Raji (cell line): Measurements from ENCODE around the gene ADGRG6.

Experiments
- POLR2A ChIP-seq: IDR thresholded peaks from 2 replicates; pipeline ENCODE4 v1.6.1; 2011; ENCODE audit warnings: low read depth, low read length, control low read depth; ENCODE audit not compliant: insufficient read depth

The ADGRG6 gene

DNA sequence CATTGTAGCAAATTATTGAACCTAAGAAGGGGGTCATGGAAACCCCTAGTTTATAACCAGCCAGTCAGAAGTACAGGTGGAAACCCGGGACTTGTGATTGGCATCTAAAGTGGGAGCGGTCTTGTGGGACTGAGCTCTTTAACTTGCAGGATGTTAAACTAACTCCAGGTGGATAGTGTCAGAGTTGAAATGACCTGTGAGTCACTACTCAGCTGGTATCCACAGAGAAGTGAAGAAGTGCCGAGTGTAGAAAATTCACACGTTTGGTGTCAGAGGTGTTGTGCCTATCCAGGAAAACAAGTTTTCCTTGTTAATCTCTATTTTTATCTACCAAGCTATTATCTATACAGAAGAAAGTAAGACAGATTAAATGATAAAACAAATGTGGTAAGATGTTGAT lies 179.7 kb downstream of the ADGRG6 start:
- no peak for TF ChIP-seq POLR2A

- TF ChIP-seq POLR2A: no peak
Observed at GRCh38 chr6:142482249-142482648, 180.4 kb downstream of the ADGRG6 start.

DNA sequence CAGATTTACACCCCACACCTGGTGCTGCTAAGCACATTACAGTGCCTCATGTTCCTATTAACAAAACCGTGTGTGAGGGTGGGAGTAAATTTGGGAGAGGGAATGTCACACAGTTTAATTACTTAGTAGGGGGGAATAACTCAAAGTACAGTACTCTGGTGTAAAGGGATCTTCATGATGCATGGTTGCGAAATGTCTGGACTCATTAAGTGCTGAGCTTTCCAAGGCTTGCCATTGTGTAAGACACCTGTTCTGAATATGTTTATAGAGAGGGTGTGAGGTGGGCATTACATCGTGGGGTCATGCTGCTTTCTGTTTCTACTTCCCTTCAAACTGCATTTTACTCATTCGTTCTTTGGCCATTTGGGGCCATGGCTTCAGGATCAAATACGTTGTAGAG lies 181.2 kb downstream of the ADGRG6 start:
- TF ChIP-seq POLR2A: no peak

- no peak for TF ChIP-seq POLR2A
Observed at GRCh38 chr6:142485256-142485655, 183.4 kb downstream of the ADGRG6 start.

DNA sequence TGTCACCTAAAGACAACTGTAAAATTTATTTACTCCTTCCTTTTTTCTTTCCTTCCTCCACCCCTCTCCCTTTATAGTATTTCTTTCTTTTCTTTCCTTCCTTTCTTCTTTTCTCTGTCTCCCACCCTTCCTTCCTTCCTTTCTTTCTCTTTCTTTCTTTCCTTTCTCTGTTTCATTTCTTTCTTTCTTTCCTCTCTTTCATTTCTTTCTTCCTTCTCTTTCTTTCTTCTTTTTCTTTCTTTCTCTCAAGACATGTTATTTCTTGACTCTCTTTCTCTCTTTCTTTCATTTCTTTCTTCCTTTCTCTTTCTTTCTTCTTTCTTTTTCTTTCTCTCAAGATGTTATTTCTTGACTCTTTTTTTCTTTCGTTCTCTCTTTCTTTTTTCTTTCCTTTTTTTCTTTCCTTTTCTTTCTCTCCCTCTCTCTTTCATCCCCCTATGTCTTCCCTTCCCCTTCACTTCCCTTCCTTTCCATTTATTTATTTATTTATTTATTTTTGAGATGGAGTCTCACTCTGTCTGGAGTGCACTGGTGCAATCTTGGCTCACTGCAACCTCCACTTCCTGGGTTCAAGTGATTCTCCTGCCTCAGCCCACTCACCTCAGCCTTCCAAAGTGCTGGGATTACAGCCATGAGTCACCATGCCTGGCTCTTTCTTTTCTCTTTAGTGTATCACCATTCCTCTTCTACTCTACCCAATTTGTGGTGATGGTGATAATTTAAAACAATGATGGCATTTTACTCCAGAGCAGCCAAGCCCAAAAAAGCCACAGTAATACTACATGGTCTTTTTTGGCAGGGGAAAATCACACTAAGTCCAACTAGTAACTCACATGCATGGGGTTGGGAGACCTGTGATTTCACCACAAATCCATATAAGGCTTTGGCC lies 188.2 kb downstream of the ADGRG6 start:
- no peak for TF ChIP-seq POLR2A
